GM18517 (cell line): ENCODE measurements around the gene OR2B3.
"Not testable (repeated sequence)": the region's sequence is repeated elsewhere in the genome, so short reads cannot be mapped to it uniquely, and the experiment has no call there.

Experiments used
- ATAC-seq: cut with Tn5 transposase; IDR thresholded peaks from one replicate; pipeline ENCODE4 v1.9.1; 2021; ENCODE audit warnings: mild to moderate bottlenecking, moderate library complexity; ENCODE audit not compliant: unreplicated experiment

Gene OR2B3

DNA sequence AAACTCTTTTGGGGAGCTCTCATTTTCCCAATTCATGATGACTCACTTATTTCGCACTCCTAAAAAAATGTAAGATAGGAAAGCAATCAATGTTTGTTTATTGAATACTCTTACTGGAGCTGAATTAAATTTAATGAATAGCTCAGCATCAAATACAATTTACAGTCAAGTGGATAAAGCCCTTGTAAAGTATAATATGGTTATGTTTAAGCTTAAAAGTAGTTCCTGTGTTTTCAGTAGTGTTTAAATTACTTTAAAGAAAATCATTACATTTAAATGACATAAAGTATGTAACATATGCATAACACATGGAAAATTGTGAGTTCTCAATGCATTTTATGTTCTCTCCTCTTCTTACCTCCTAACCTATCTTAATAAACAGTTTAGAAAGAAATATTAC lies at the start of gene OR2B3:
OR2B3 (minus strand) TSS at position 101 of the 400 bp plus-strand sequence; CDS start at position 36, 65 bp downstream.
- no peak for ATAC-seq

DNA sequence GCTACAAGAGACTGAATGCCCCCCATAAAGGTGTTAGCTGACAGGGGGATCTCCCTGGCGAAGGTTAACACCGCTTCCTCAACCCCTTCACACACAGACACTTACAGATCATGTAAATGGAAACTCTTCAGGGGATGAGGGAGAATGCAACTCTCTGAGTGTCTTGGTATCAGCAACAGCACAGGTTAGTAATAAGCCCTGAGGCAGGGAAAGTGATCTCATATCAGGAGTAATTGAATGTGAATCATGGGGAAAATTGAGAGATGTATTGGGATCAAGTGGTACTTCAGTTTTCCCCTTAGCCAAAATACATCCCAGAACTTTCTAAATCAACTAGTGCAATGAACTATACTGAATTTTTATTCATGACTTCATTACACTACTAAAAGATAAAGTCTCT lies 44.6 kb upstream of the OR2B3 start:
- ATAC-seq: no peak

- no peak for ATAC-seq
Observed at GRCh38 chr6:29130644-29131043, 43.5 kb upstream of the OR2B3 start.

GRCh38 chr6:29129326-29130012 lies 42.4 kb upstream of the OR2B3 start:
- no peak for ATAC-seq

GRCh38 chr6:29114964-29115363 lies 27.9 kb upstream of the OR2B3 start:
- ATAC-seq: not testable (repeated sequence)

- ATAC-seq: no peak
Observed at GRCh38 chr6:29112135-29112534, 25.0 kb upstream of the OR2B3 start.

DNA sequence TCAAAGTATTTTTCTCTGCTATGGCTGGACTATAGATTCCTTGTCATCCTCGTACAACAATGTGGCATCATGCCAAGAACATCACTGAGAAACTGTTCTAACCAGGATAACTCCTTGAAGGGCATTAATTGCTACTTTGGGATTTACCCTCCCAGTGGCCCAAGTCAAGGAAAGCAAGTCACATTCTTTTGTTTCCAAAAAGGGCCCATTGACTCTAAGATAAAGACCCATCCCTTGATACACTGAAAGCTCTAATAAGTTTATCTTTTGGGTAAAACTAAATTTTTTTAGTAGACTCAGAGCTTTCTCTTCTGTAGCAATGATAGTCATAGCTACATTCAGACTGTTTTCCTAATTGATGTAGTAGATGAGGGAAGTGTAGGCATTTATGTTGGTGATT lies 20.6 kb upstream of the OR2B3 start, which contains the start of gene OR2J3:
OR2J3 (plus strand) TSS at position 301 of the 400 bp plus-strand sequence. CDS start 3,833 bp downstream, outside the sequence.
- ATAC-seq: no peak

GRCh38 chr6:29099190-29099589 lies 12.1 kb upstream of the OR2B3 start, which contains the start of gene OR2J1:
TSS of gene OR2J1 (plus strand) at chr6:29099490. CDS start at chr6:29100943, 1,453 bp downstream.
- ATAC-seq: no peak

DNA sequence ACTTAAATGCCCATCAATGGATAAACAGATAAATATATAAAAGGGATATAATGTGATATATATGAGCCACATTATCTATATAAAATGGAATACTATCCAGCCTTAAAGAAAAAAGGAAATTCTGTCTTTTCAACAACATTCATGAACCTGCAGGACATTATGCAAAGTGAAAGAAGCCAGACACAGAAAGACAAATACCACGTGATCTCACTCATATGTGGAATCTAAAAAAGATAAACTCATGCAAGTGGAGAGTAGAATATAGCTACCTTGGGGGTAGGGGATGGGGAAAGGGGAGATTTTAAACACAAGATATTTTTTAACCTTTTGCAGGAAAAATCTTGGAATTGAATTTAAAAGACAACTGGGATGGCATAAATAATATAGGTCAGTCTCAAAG lies 10.7 kb upstream of the OR2B3 start:
- no peak for ATAC-seq

- ATAC-seq: no peak
Observed at GRCh38 chr6:29092957-29093356, 5.8 kb upstream of the OR2B3 start.

GRCh38 chr6:29082457-29082856 lies 4.7 kb downstream of the OR2B3 start:
- no peak for ATAC-seq

DNA sequence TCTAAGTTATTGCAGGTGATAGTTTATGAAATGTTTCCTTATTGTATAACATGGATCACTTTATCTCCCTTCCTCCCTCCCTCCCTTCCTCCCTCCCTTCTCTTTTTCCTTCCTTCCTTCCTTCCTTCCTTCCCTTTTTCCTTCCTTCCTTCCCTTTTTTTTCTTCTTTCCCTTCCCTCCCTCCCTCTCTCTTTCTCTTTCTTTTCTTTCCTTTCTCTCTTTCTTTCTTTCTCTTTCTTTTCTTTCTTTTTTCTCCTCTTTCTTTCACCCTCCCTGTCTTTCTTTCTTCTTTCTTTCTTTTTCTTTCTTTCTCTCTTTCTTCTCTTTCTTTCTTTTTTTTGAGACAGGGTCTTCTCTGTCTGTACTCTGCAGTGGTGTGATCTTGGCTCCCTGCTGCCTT lies 5.8 kb downstream of the OR2B3 start:
- ATAC-seq: no peak

DNA sequence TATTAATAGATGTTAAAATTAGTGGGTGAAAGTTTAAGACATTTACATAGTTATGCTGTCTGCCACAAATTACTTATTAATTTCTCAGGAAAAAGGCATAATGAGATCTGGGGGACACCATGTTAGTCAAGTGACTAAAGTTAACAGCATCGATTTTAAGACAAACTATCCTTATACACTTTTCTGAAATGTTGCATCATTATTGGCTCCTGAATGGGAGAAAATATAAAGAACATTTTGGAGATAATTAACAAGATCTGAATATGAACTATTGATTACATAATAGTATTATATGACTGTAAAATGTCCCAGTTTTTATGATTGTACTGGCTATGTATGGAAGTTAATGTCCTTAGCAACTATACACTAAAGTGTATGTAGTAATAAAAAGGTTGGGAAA lies 7.9 kb downstream of the OR2B3 start:
- ATAC-seq: no peak

GRCh38 chr6:29071831-29072723 lies 15.0 kb downstream of the OR2B3 start:
- ATAC-seq: peak; percentile 63

DNA sequence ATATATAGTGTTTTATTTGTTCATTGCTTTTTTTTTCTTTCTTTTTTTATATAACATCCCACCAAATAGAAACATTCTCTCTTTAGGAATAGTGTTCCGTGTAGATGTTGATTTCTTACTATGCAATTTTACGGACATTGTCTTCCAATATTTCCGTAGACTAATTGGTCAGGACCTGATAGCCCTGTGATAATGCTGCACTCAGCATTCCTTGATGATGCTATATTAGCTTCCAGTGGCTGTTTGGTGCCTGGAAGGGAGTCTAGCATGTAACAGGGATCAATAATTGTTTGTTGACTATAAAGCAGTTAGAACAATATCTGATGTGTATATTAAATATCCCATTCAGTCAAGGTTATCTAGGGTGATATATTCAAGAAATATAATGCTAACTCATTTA lies 35.4 kb downstream of the OR2B3 start:
- no peak for ATAC-seq

- no peak for ATAC-seq
Observed at GRCh38 chr6:29045075-29045474, 42.0 kb downstream of the OR2B3 start, which contains the start of gene OR2W1. TSS of gene OR2W1 (minus strand) at chr6:29045175. CDS start at chr6:29045175, 0 bp downstream.
